Psoas muscle (tissue), 8 donors: ENCODE results near the gene CCL11. TPM values are rescaled to one million over a fixed set of nuclear protein-coding genes. Genes with fewer than 3 reads are reported as not detected.

Experiments used
- ATAC-seq, 4 donors: fragments of 200-7000 bp; cut with Tn5 transposase; one replicate each; pipeline ENCODE4 v1.9.1; 2020; ENCODE audit warnings: moderate library complexity in 3 of 4, mild to moderate bottlenecking in 2 of 4
- DNase-seq, 2 donors: peaks; one replicate each; pipeline ENCODE4 v3.0.0-alpha.2; 2020
- H3K27ac ChIP-seq: fragments of 200-600 bp; one replicate; pipeline ENCODE4 v1.8.0; 2022
- H3K27me3 ChIP-seq, 3 donors: fragments of 200-600 bp in 1 of 3; one replicate each; pipeline versions ENCODE4 v1.6.1 to v1.8.0; 2013 to 2022; ENCODE audit warnings: low read length in 2 of 3, mild to moderate bottlenecking in 2 of 3, moderate library complexity in 1 of 3; ENCODE audit not compliant: insufficient read depth in 3 of 3
- H3K36me3 ChIP-seq, 2 donors: fragments of 200-600 bp in 1 of 2; one replicate each; pipeline versions ENCODE4 v1.6.1 to v1.8.0; 2013 to 2022; ENCODE audit warnings: low read depth in 1 of 2, mild to moderate bottlenecking in 1 of 2, moderate library complexity in 1 of 2; ENCODE audit not compliant: insufficient read depth in 1 of 2
- H3K4me1 ChIP-seq: fragments of 200-600 bp; one replicate; pipeline ENCODE4 v1.8.0; 2022
- H3K4me3 ChIP-seq: fragments of 200-600 bp; one replicate; pipeline ENCODE4 v1.8.0; 2022; ENCODE audit warnings: mild to moderate bottlenecking
- H3K9me3 ChIP-seq: fragments of 200-600 bp; one replicate; pipeline ENCODE4 v1.8.0; 2022
- WGBS, 3 donors: extraction: QIAGEN DNeasy Blood & Tissue Kit; methylation state at CpG; one replicate each; pipeline versions ENCODE4 v1.1.6 to v1.1.7; 2013; 5-methylcytosine and 5-hydroxymethylcytosine counted together
- intact Hi-C, 2 donors: fragments of 100-400 bp; cut with DNase I; formaldehyde crosslinking; loops; one replicate each; pipeline versions ENCODE4 v1.11.0 to v1.14.2; 2022
- polyA plus RNA-seq, 3 donors: library from polyadenylated mRNA; stranded (reverse); fragments of 200-250 nt; gene quantifications; one replicate each; pipeline ENCODE4 v1.2.3, GENCODE V29; 2013
- total RNA-seq, 4 donors: library from RNA; stranded (reverse); fragmentation: NEBNext Ultra II Directional in 2 of 4; extraction: Animal tissue kit (Norgen Biotek cat#: 25700) in 2 of 4; gene quantifications; one replicate each; pipeline versions ENCODE4 v1.2.1 to v1.2.4, GENCODE V29; 2021 to 2023
- TF ChIP-seq, protein P1 (sequence below): fragments of 200-600 bp; IDR thresholded peaks from one replicate; pipeline ENCODE4 v1.8.0; 2022; ENCODE audit warnings: antibody characterized with exemption
- donor health status: healthy with polysubstance abuse.
- donor health status: DM: no; HTN: no; CAD: no; lungs with moderate emphysema.
- donor health status: Bipolar disorder and iron deficiency.
- donor health status: healthy.
- donor health status: DM: yes; HTN: yes; CAD: no.
- donor health status: DM: no; HTN: no; CAD: no.
- donor health status: DM: no; HTN: no; CAD: no.
- donor health status: DM: yes; HTN: yes; CAD: no.

Gene CCL11
- total and polyA plus RNA-seq, 7 donors: 0.42 to 1.6 TPM; not detected in 5

DNA sequence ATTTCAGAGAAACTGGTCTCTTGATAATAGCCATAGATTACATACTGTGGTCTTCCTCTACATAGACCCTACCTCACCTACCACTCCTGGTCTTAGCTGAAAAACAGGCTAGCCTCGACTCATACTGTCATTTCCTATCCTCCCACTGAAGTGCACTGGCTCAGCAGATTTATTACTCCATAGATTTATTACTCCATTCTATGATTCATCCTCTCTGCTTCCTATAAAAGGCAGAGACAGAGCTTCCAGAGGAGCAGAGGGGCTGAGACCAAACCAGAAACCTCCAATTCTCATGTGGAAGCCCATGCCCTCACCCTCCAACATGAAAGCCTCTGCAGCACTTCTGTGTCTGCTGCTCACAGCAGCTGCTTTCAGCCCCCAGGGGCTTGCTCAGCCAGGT, 15.6 kb upstream of the CCL11 start, which contains the start of gene CCL7:
Gene CCL7, plus strand, starts transcription at position 253 of the 400 bp plus-strand sequence. Its CDS starts 70 bp downstream, at position 323.
- ATAC-seq (no peak), DNase-seq (no peak)
- peaks cover 0 to 5% (median 0%) of the 10 kb centered on the region in 3 donors for H3K27me3 ChIP-seq
- H3K9me3 ChIP-seq: no peaks in the 10 kb centered on the region
- no peak within 1 kb of the TSS for H3K4me3 ChIP-seq
- no peak within 1 kb of the TSS for H3K27ac ChIP-seq
- no peaks in the 10 kb centered on the region for H3K36me3 ChIP-seq
- 55 to 58% (median 56%) methylated on average over 1 of the region's 1 CpG for WGBS, 3 donors
- intact Hi-C loops: loop anchor here in 1 of 2 donors (5.0 kb wide), 1 partner anchor 53 kb away; no protein-coding TSS in a partner anchor
- no peaks in the 10 kb centered on the region for H3K4me1 ChIP-seq
- TF ChIP-seq, protein P1, sequence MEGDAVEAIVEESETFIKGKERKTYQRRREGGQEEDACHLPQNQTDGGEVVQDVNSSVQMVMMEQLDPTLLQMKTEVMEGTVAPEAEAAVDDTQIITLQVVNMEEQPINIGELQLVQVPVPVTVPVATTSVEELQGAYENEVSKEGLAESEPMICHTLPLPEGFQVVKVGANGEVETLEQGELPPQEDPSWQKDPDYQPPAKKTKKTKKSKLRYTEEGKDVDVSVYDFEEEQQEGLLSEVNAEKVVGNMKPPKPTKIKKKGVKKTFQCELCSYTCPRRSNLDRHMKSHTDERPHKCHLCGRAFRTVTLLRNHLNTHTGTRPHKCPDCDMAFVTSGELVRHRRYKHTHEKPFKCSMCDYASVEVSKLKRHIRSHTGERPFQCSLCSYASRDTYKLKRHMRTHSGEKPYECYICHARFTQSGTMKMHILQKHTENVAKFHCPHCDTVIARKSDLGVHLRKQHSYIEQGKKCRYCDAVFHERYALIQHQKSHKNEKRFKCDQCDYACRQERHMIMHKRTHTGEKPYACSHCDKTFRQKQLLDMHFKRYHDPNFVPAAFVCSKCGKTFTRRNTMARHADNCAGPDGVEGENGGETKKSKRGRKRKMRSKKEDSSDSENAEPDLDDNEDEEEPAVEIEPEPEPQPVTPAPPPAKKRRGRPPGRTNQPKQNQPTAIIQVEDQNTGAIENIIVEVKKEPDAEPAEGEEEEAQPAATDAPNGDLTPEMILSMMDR: no peak

DNA sequence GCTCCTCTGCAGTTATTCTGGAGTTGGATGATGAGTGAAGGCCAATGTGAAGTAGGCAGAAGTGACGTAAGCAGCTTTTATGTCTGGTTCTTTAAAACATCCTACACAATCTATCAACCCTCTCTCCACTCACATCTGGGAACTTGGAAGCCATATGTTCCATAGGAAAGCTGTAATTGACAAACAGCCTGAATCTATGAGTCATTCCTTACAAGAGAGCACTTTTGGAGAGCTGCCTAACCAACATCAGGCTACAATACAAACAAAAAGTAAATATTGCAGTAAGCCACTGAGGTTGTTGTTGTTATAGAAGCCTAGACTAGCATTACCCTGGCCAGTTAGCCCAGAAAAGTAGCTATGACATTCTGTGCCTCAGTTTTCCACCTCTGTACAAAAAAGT, 9.7 kb upstream of the CCL11 start:
- TF ChIP-seq, protein P1: no peak
- ATAC-seq (no peak), DNase-seq (no peak)
- H3K27me3 ChIP-seq: peaks cover 0 to 2% (median 0%) of the 10 kb centered on the region in 3 donors
- H3K9me3 ChIP-seq: no peaks in the 10 kb centered on the region
- no peak overlapping the region for H3K4me3 ChIP-seq
- 3 to 48% (median 3%) methylated on average over 1 of the region's 1 CpG for WGBS, 3 donors
- no peak overlapping the region for H3K27ac ChIP-seq
- intact Hi-C loops: no loop called here
- H3K4me1 ChIP-seq: no peaks in the 10 kb centered on the region
- H3K36me3 ChIP-seq: no peaks in the 10 kb centered on the region

DNA sequence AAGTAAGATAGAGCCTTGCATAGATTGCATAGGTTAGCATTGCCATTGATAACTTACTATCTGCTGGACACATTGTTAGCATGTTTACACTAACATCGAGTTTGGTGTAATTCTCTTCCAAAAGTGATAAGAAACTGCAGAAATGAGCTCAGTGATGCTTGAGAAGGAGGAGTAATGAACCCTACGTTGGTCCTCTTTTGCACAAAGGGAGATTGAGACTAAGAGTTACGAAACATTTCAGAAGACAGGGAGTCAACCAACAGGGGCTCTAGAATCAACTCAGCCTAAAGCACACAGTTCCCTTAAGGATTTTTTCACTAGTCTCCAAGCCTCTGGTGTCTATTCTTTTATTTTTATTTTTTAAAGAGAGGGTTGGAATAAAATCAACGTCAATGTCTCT, 8.7 kb upstream of the CCL11 start:
- ATAC-seq (no peak), DNase-seq (no peak)
- Histone ChIP-seq H3K36me3 (no peaks in the 10 kb centered on the region), H3K4me1 (no peaks in the 10 kb centered on the region), H3K27me3 (peaks cover 0 to 2% (median 0%) of the 10 kb centered on the region in 3 donors), H3K9me3 (no peaks in the 10 kb centered on the region), H3K27ac (no peak overlapping the region), H3K4me3 (no peak overlapping the region)
- WGBS, 3 donors: 76 to 82% (median 79%) methylated on average over 4 of the region's 4 CpGs
- intact Hi-C loops: no loop called here
- TF ChIP-seq, protein P1: no peak

DNA sequence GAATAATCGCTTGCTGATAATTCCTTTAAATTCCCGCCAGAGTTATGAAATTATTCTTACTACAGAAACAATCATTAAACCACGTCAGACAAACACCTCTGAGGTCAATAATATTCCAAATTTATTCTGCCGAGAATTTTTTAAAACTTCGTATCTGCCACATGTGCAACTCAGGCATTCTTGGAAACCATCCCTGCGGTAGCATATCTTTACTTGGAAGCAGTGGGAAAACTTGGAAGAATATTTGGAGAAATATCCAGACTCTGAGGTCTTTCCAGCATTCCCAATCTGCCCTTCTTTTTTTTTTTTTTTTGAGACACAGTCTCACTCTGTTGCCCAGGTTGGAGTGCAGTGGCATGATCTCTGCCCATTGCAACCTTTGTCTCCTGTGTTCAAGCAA, 2.0 kb upstream of the CCL11 start:
- DNase-seq (no peak), ATAC-seq (no peak)
- H3K4me3 ChIP-seq: no peak overlapping the region
- 59 to 72% (median 60%) methylated on average over 6 of the region's 6 CpGs for WGBS, 3 donors
- TF ChIP-seq, protein P1: no peak
- intact Hi-C loops: no loop called here
- H3K27me3 ChIP-seq: no peaks in the 10 kb centered on the region
- no peaks in the 10 kb centered on the region for H3K9me3 ChIP-seq
- H3K27ac ChIP-seq: no peak overlapping the region
- no peaks in the 10 kb centered on the region for H3K36me3 ChIP-seq
- H3K4me1 ChIP-seq: no peaks in the 10 kb centered on the region

DNA sequence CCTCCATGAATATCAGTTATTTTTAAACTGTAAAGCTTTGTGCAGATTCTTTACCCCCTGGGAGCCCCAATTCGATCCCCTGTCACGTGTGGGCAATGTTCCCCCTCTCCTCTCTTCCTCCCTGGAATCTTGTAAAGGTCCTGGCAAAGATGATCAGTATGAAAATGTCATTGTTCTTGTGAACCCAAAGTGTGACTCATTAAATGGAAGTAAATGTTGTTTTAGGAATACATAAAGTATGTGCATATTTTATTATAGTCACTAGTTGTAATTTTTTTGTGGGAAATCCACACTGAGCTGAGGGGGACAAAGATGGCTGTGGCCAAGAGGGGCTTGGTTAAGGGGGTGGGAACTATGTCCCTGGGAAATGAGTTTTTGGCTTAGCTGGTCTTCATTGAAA, 2.3 kb downstream of the CCL11 start:
- WGBS, 3 donors: 24 to 41% (median 39%) methylated on average over 2 of the region's 2 CpGs
- Histone ChIP-seq H3K4me1 (no peaks in the 10 kb centered on the region), H3K9me3 (no peaks in the 10 kb centered on the region), H3K36me3 (no peaks in the 10 kb centered on the region), H3K27ac (no peak overlapping the region), H3K27me3 (no peaks in the 10 kb centered on the region), H3K4me3 (no peak overlapping the region)
- no peak for ATAC-seq
- no peak for DNase-seq
- TF ChIP-seq, protein P1: no peak
- intact Hi-C loops: no loop called here
